OCI-LY1 (cell line): ENCODE results near the gene GULP1.

Experiments
- H2AFZ ChIP-seq: fragments of 200-600 bp; sonication (generic), shearing (Covaris generic); 2 replicates; pipeline ENCODE4 v1.6.0; 2014; ENCODE audit warnings: antibody characterized with exemption, mild to moderate bottlenecking, low read length
- H3F3A ChIP-seq: fragments of 200-600 bp; sonication (generic), shearing (Covaris generic); 2 replicates; pipeline ENCODE4 v1.6.0; 2014; ENCODE audit warnings: mild to moderate bottlenecking, antibody characterized with exemption, low read length, moderate library complexity; ENCODE audit not compliant: insufficient read depth
- H3K27ac ChIP-seq: fragments of 200-600 bp; sonication (generic); 2 replicates; pipeline ENCODE4 v1.5.1; 2014; ENCODE audit warnings: low read length, mixed run types, mild to moderate bottlenecking, low read depth; ENCODE audit not compliant: poor library complexity, severe bottlenecking
- H3K27me3 ChIP-seq: fragments of 200-600 bp; sonication (generic); 2 replicates; pipeline ENCODE4 v1.6.0; 2014; ENCODE audit warnings: antibody characterized with exemption, mild to moderate bottlenecking, low read length, moderate library complexity; ENCODE audit not compliant: insufficient read depth
- H3K36me3 ChIP-seq: fragments of 200-600 bp; sonication (generic); 2 replicates; pipeline ENCODE4 v1.6.1; 2014; ENCODE audit warnings: mild to moderate bottlenecking, antibody characterized with exemption, low read length, moderate library complexity, mixed read lengths; ENCODE audit not compliant: insufficient read depth
- H3K4me1 ChIP-seq: fragments of 200-600 bp; sonication (generic); 2 replicates; pipeline ENCODE4 v1.5.1; 2014; ENCODE audit warnings: mild to moderate bottlenecking, low read length, moderate library complexity; ENCODE audit not compliant: insufficient read depth, severe bottlenecking
- H3K4me2 ChIP-seq: fragments of 200-600 bp; sonication (generic), shearing (Covaris generic); 2 replicates; pipeline ENCODE4 v1.6.1; 2014; ENCODE audit warnings: low read length
- H3K4me3 ChIP-seq: fragments of 200-600 bp; sonication (generic); 2 replicates; pipeline ENCODE4 v1.5.1; 2014; ENCODE audit warnings: low read length, low read depth, mild to moderate bottlenecking, mixed read lengths; ENCODE audit not compliant: poor library complexity, severe bottlenecking
- H3K79me2 ChIP-seq: fragments of 200-600 bp; shearing (Covaris generic); 2 replicates; pipeline ENCODE4 v1.6.1; 2016; ENCODE audit warnings: mixed run types, low read length, mixed read lengths; ENCODE audit not compliant: insufficient read depth
- H3K9ac ChIP-seq: fragments of 200-600 bp; sonication (generic), shearing (Covaris generic); 2 replicates; pipeline ENCODE4 v1.6.1; 2014; ENCODE audit warnings: mild to moderate bottlenecking, low read length, mixed read lengths
- H3K9me2 ChIP-seq: fragments of 200-600 bp; sonication (generic), shearing (Covaris generic); 2 replicates; pipeline ENCODE4 v1.6.1; 2014; ENCODE audit warnings: low read depth, mild to moderate bottlenecking, low read length, mixed read lengths
- H3K9me3 ChIP-seq: fragments of 200-600 bp; shearing (Covaris generic); 2 replicates; pipeline ENCODE4 v1.6.1; 2014; ENCODE audit warnings: low read length, mixed read lengths
- H4K20me1 ChIP-seq: fragments of 200-600 bp; sonication (generic), shearing (Covaris generic); 2 replicates; pipeline ENCODE4 v1.6.0; 2016; ENCODE audit warnings: mild to moderate bottlenecking, low read length; ENCODE audit not compliant: insufficient read depth
- CTCF ChIP-seq: fragments of 200-600 bp; sonication (generic), shearing (Covaris generic); IDR thresholded peaks from 2 replicates; pipeline ENCODE4 v1.5.1; 2017; ENCODE audit warnings: mild to moderate bottlenecking, antibody characterized with exemption, low read length, moderate library complexity, mixed read lengths
- EZH2 ChIP-seq: fragments of 200-600 bp; sonication (generic), shearing (Covaris generic); IDR thresholded peaks from 2 replicates; pipeline ENCODE4 v1.8.0; 2017; ENCODE audit warnings: borderline replicate concordance, mixed run types, mild to moderate bottlenecking, antibody characterized with exemption, low read length, moderate library complexity, mixed read lengths

The GULP1 gene

DNA sequence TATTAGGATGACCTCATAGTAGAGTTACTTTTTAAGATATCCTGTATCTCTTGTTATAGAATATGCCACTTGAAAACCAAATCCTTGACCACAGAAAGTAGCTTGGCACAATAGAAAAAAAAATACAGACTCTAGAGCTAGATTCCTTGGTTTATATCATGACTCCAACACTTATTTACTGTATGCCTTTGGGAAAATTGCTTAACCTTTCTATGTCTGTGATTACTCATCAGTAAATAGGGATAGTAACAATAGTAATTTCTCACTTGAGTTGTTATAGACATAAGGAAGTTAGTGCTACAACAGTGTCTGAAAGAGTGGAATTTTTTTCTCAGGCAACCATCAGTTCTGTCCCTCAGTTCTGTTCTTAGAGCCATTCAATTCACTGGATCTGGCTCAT, 193.8 kb downstream of the GULP1 start:
- Histone ChIP-seq H3K27ac (no peak overlapping the region), H3K9me3 (no peaks in the 10 kb centered on the region), H3K4me3 (no peak overlapping the region), H3K36me3 (no peaks in the 10 kb centered on the region), H3K9me2 (no peaks in the 10 kb centered on the region), H3K9ac (no peak overlapping the region), H3F3A (no peaks in the 10 kb centered on the region), H3K79me2 (no peaks in the 10 kb centered on the region), H3K27me3 (no peaks in the 10 kb centered on the region), H2AFZ (no peak overlapping the region), H3K4me1 (no peaks in the 10 kb centered on the region), H4K20me1 (no peaks in the 10 kb centered on the region), H3K4me2 (no peak overlapping the region)
- no peak for TF ChIP-seq CTCF
- no peak for TF ChIP-seq EZH2

- Histone ChIP-seq H4K20me1 (no peaks in the 10 kb centered on the region), H3K79me2 (no peaks in the 10 kb centered on the region), H3K9ac (no peak overlapping the region), H2AFZ (no peak overlapping the region), H3K36me3 (no peaks in the 10 kb centered on the region), H3K4me1 (no peaks in the 10 kb centered on the region), H3K4me2 (no peak overlapping the region), H3F3A (no peaks in the 10 kb centered on the region), H3K27me3 (no peaks in the 10 kb centered on the region), H3K9me2 (no peaks in the 10 kb centered on the region), H3K27ac (no peak overlapping the region), H3K9me3 (no peaks in the 10 kb centered on the region), H3K4me3 (no peak overlapping the region)
- no peak for TF ChIP-seq EZH2
- TF ChIP-seq CTCF: no peak
Measured at GRCh38 chr2:188492751-188493150, 201.1 kb downstream of the GULP1 start.

- Histone ChIP-seq H4K20me1 (no peaks in the 10 kb centered on the region), H3K27me3 (no peaks in the 10 kb centered on the region), H3K9me2 (no peaks in the 10 kb centered on the region), H2AFZ (no peak overlapping the region), H3K4me3 (no peak overlapping the region), H3K9ac (no peak overlapping the region), H3K4me1 (no peaks in the 10 kb centered on the region), H3K36me3 (no peaks in the 10 kb centered on the region), H3F3A (no peaks in the 10 kb centered on the region), H3K27ac (no peak overlapping the region), H3K9me3 (no peaks in the 10 kb centered on the region), H3K4me2 (no peak overlapping the region), H3K79me2 (no peaks in the 10 kb centered on the region)
- TF ChIP-seq CTCF (no peak), EZH2 (no peak)
Measured at GRCh38 chr2:188494906-188495305, 203.2 kb downstream of the GULP1 start.
